Measurements from ENCODE around the gene GPR39. TPM values are rescaled to one million over a fixed set of nuclear protein-coding genes. Genes with fewer than 3 reads are reported as not detected.

The GPR39 gene
- polyA plus RNA-seq, 2 of the 4 experiments (the other 2 are of a cell fraction) = 11.3 to 11.8 TPM

- no peak for FAIRE-seq
- CTCF ChIA-PET = no interaction called here
Measured at GRCh38 chr2:132403146-132403545, 13.5 kb upstream of the GPR39 start.

GRCh38 chr2:132404056-132404455, 12.5 kb upstream of the GPR39 start:
- H3K4me2 ChIP-seq = no peak overlapping the region
- DNase-seq (ENCODE audit: low read depth in 1 of 2, low spot score in 1 of 2) (no peak), FAIRE-seq (no peak), ATAC-seq (no peak)
- no peak overlapping the region for H3K27ac ChIP-seq
- CTCF ChIA-PET = no interaction called here
- H3K9me3 ChIP-seq = no peaks in the 10 kb centered on the region
- WGBS (ENCODE audit: missing lambda C conversion rate) = 83% methylated on average over 8 of the region's 8 CpGs
- POLR2A ChIA-PET = no interaction called here
- H3K4me3 ChIP-seq = no peak overlapping the region
- H3K4me1 ChIP-seq = no peaks in the 10 kb centered on the region
- TF ChIP-seq, protein P1, sequence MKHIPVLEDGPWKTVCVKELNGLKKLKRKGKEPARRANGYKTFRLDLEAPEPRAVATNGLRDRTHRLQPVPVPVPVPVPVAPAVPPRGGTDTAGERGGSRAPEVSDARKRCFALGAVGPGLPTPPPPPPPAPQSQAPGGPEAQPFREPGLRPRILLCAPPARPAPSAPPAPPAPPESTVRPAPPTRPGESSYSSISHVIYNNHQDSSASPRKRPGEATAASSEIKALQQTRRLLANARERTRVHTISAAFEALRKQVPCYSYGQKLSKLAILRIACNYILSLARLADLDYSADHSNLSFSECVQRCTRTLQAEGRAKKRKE (CRISPR knock-in tag; IDR thresholded peaks at IDR 0.05; ENCODE audit: low read depth) = no peak
- TF ChIP-seq POLR2A (IDR thresholded peaks at IDR 0.05; ENCODE audit: low read length) (no peak), CHD4 (IDR thresholded peaks at IDR 0.05; ENCODE audit: borderline replicate concordance) (no peak), PHF8 (IDR thresholded peaks at IDR 0.05; ENCODE audit: borderline replicate concordance, low read depth) (no peak), E2F6 (IDR thresholded peaks at IDR 0.05; ENCODE audit: borderline replicate concordance, low read depth) (no peak), JUN (IDR thresholded peaks at IDR 0.05) (no peak), HEYL (CRISPR knock-in tag; IDR thresholded peaks at IDR 0.05) (no peak), NFE2L2 (conservative IDR thresholded peaks at IDR 0.05; ENCODE audit: low read length) (no peak), MYC (IDR thresholded peaks at IDR 0.05; ENCODE audit: borderline replicate concordance, low read length) (no peak), FOSL2 (IDR thresholded peaks at IDR 0.05) (no peak), FOSL2 (CRISPR knock-in tag; IDR thresholded peaks at IDR 0.05) (no peak), TFCP2L1 (CRISPR knock-in tag; IDR thresholded peaks at IDR 0.05) (no peak), CTCF (IDR thresholded peaks at IDR 0.05) (no peak), CHD2 (IDR thresholded peaks at IDR 0.05; ENCODE audit: low read length, partially characterized antibody) (no peak), ESRRA (IDR thresholded peaks at IDR 0.05; ENCODE audit: borderline replicate concordance, low read length) (no peak)
- TF ChIP-seq, protein P2, sequence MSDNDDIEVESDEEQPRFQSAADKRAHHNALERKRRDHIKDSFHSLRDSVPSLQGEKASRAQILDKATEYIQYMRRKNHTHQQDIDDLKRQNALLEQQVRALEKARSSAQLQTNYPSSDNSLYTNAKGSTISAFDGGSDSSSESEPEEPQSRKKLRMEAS (IDR thresholded peaks at IDR 0.05) = no peak

More at GRCh38 chr2:132403146-132403545, 13.5 kb upstream of the GPR39 start:
- no peaks in the 10 kb centered on the region for H3K9me3 ChIP-seq
- no peaks in the 10 kb centered on the region for H3K4me1 ChIP-seq
- H3K4me2 ChIP-seq = no peak overlapping the region
- 57% methylated on average over 4 of the region's 4 CpGs for WGBS (ENCODE audit: missing lambda C conversion rate)
- H3K4me3 ChIP-seq = no peak overlapping the region
- no peak overlapping the region for H3K27ac ChIP-seq
- POLR2A ChIA-PET = no interaction called here
- DNase-seq (ENCODE audit: low read depth in 1 of 2, low spot score in 1 of 2) = no peak
- ATAC-seq = no peak
- TF ChIP-seq ELK1 (IDR thresholded peaks at IDR 0.05; ENCODE audit: low read depth, low read length) (no peak), CTCF (IDR thresholded peaks at IDR 0.05) (no peak), POLR2AphosphoS2 (conservative IDR thresholded peaks at IDR 0.05; ENCODE audit: low read length) (no peak), POLR2A (IDR thresholded peaks at IDR 0.05; ENCODE audit: low read length) (no peak), HEYL (CRISPR knock-in tag; IDR thresholded peaks at IDR 0.05) (no peak), SMC3 (IDR thresholded peaks at IDR 0.05) (no peak), HMGXB4 (CRISPR knock-in tag; IDR thresholded peaks at IDR 0.05; ENCODE audit: borderline replicate concordance) (no peak), CEBPB (IDR thresholded peaks at IDR 0.05) (no peak), JUNB (IDR thresholded peaks at IDR 0.05) (no peak)
- TF ChIP-seq, protein P3, sequence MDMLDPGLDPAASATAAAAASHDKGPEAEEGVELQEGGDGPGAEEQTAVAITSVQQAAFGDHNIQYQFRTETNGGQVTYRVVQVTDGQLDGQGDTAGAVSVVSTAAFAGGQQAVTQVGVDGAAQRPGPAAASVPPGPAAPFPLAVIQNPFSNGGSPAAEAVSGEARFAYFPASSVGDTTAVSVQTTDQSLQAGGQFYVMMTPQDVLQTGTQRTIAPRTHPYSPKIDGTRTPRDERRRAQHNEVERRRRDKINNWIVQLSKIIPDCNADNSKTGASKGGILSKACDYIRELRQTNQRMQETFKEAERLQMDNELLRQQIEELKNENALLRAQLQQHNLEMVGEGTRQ (IDR thresholded peaks at IDR 0.05) = no peak

All from A549 (cell line).